Activated T-helper 2 cell treated with anti-CD3 and anti-CD28 coated beads, Interferon-gamma antibody, Interleukin-2, Interleukin-4, amounts not matched to agents 10 μg/mL and 5 μg/mL and 100 μg/mL, durations not matched to agents 14 hours and 24 hours and 36 hours (primary cell): ENCODE results near the gene TMEM163. TPM values are rescaled to one million over a fixed set of nuclear protein-coding genes. Genes with fewer than 3 reads are reported as not detected.
"Not testable (repeated sequence)": the region's sequence is repeated elsewhere in the genome, so short reads cannot be mapped to it uniquely, and the experiment has no call there.

Source experiments
- DNase-seq: peaks from one replicate; pipeline ENCODE4 v3.0.0; 2021; ENCODE audit warnings: low spot score
- H3K27ac Mint-ChIP-seq: one replicate; pipeline ENCODE4 v1.8.0; 2021; ENCODE audit warnings: mixed read lengths
- H3K27me3 Mint-ChIP-seq: one replicate; pipeline ENCODE4 v1.8.0; 2021; ENCODE audit warnings: low read depth, mixed read lengths
- H3K36me3 Mint-ChIP-seq: one replicate; pipeline ENCODE4 v1.8.0; 2021; ENCODE audit warnings: low read depth, mixed read lengths
- H3K4me1 Mint-ChIP-seq: one replicate; pipeline ENCODE4 v1.8.0; 2021; ENCODE audit warnings: low read depth, mixed read lengths
- H3K4me3 Mint-ChIP-seq: one replicate; pipeline ENCODE4 v1.8.0; 2021; ENCODE audit warnings: low read depth, mild to moderate bottlenecking, moderate library complexity, mixed read lengths
- H3K9me3 Mint-ChIP-seq: one replicate; pipeline ENCODE4 v1.8.0; 2021; ENCODE audit warnings: mixed read lengths
- intact Hi-C: fragments of 100-400 bp; cut with micrococcal nuclease; formaldehyde crosslinking; loops from one replicate; pipeline ENCODE4 v1.15.1; 2023
- total RNA-seq: library from RNA; stranded (reverse); gene quantifications from 2 replicates; pipeline ENCODE4 v1.2.3, GENCODE V29; 2022

Gene TMEM163
- total RNA-seq, 1 donor from 2014 or later: 0.27 TPM

DNA sequence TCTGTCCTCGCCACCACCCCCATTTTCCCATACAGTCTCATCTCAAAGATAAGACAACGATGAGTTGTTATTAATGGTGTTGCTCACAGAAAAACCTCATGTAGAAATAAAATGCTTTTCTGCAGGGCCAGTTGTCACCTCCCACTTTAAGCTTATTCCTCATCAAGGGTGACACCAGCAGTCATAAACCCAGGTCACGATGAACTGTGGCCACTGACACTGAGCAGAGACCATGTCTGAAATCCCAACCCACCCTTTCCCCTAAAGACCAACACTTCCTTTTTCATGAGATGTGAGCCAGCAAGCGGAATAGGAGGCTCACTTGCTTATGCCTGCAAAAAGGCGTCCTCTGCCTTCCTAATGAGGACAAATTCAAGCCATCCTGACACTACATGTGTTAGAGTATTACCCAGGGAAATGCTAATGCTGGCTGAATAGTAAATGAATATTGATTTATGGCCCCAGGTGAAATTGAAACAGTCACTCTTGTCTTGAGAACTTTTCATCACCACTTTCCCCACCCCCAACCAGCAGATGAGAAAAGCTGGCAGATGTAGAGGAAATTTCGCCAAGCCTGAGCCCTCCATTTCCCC is 236.6 kb downstream of the TMEM163 start:
- Mint-ChIP-seq H3K4me3 (no peak overlapping the region), H3K36me3 (no peaks in the 10 kb centered on the region), H3K4me1 (no peaks in the 10 kb centered on the region), H3K27ac (no peak overlapping the region), H3K27me3 (no peaks in the 10 kb centered on the region), H3K9me3 (no peaks in the 10 kb centered on the region)
- intact Hi-C loops: no loop called here
- no peak for DNase-seq

DNA sequence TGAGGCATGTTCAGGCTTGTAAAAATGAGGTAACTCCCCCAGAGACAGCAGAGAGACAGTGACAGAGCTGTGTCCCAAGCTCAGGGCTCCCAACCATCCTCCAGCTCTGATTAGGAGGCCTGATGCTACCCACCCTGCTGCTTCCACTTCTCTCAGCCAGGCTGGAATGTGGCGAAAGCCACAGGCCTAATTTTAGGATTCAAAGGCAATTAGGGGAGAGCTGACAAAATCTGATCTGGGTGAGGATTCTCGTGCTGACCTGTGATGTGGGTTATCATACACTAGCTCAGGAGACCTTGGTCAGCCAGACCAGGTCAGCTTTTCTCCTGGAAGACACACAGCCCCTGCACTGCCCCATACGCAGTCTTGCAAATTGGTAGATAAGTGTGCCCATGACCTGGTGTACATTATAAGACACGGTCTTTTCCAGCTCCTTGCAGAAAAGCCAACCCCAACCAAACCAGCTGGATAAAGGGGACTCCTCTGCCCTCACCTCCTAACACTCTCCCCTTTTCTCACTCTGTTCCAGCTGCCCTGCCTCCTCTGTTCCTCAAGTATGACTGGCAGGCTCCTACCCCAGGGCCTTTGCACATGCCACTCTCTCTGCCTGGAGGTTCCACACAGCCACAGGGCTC is 239.0 kb downstream of the TMEM163 start:
- Mint-ChIP-seq H3K4me1 (no peaks in the 10 kb centered on the region), H3K27ac (no peak overlapping the region), H3K9me3 (no peaks in the 10 kb centered on the region), H3K36me3 (no peaks in the 10 kb centered on the region), H3K27me3 (peaks cover 3% of the 10 kb centered on the region), H3K4me3 (no peak overlapping the region)
- intact Hi-C loops: no loop called here
- DNase-seq: no peak

DNA sequence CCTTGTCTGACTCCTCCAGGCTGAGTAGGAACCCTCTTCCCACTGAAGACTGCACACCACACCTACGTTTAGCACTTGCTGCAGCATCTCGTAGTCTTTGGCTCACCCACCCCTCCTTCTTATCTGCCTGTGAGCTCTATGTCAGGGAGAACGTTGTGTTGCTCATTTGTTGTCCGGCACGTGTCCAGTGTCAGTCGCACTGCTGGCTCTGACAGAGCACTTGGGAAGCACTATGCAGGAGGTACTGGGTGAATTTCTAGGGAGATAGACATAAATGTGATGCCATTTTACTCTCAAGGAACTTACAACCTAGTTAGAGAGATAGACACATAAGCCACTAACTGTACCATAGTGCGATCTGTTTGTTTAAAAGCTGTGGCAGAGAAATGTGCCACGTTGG is 241.8 kb downstream of the TMEM163 start:
- H3K27ac Mint-ChIP-seq, H3K36me3 Mint-ChIP-seq, DNase-seq, H3K27me3 Mint-ChIP-seq, intact Hi-C loops, H3K4me3 Mint-ChIP-seq, H3K9me3 Mint-ChIP-seq, H3K4me1 Mint-ChIP-seq: not testable (repeated sequence)

DNA sequence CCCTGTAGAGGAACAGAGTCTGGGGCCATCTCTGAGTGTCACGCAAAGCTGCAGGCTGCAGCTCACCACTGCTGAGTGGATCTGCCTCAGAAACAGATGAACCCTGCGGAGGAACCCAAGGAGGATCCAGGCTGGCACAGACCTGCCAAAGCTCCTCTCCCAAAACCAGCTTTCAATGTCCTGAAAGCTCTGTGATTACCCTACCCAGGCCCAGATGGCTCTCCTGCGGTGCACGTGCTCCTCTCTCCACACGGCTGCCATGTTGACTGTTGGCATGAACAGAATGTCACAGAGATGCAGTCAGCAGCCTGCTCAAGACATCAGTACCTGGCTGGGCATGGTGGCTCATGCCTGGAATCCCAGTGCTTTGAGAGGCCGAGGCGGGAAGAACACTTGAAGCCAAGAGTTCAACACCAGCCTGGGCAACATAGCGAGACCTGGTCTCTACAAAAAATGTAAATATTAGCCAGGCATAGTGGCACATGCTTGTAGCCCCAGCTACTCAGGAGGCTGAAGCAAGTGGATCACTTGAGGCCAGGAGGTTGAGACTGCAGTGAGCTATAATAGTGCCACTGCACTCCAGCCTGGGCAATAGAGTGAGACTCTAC is 248.1 kb downstream of the TMEM163 start:
- Mint-ChIP-seq H3K4me1 (no peaks in the 10 kb centered on the region), H3K27ac (no peak overlapping the region), H3K4me3 (no peak overlapping the region), H3K36me3 (no peaks in the 10 kb centered on the region), H3K27me3 (peaks cover 4% of the 10 kb centered on the region), H3K9me3 (no peaks in the 10 kb centered on the region)
- no peak for DNase-seq
- intact Hi-C loops: no loop called here

DNA sequence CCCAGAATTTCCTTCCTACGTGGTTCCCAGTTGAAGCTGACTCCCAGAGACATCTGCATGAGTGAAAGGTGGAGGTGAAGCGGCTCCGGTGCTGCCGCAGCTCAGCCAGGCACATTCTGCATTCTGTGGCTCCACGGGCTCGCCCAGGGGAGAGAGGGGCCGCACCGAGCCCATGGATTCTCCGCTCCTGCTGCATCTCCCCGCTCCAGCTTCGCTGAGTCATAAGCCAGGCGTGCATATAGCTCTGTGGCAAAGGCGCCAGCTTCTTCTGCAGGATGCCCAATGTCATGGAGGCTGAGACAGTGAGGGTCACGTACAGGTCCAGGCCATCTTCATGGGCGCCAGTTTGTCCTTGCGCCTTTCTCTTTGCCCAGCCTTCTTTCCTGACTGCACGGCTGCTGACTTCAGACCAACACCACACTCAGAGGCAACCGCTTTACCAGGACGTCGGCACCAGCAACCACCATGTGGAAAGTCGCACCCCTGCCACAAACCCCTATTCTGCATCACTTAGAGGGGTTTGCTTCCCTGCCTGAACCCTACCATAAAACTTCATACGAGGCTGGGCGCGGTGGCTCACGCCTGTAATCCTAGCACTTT is 249.2 kb downstream of the TMEM163 start:
- peaks cover 3% of the 10 kb centered on the region for H3K27me3 Mint-ChIP-seq
- H3K36me3 Mint-ChIP-seq: no peaks in the 10 kb centered on the region
- no peaks in the 10 kb centered on the region for H3K4me1 Mint-ChIP-seq
- intact Hi-C loops: loop anchor here (10.0 kb wide), 1 partner anchor 315 kb away; no protein-coding TSS in a partner anchor
- H3K27ac Mint-ChIP-seq: no peak overlapping the region
- DNase-seq: no peak
- H3K4me3 Mint-ChIP-seq: no peak overlapping the region
- H3K9me3 Mint-ChIP-seq: no peaks in the 10 kb centered on the region

DNA sequence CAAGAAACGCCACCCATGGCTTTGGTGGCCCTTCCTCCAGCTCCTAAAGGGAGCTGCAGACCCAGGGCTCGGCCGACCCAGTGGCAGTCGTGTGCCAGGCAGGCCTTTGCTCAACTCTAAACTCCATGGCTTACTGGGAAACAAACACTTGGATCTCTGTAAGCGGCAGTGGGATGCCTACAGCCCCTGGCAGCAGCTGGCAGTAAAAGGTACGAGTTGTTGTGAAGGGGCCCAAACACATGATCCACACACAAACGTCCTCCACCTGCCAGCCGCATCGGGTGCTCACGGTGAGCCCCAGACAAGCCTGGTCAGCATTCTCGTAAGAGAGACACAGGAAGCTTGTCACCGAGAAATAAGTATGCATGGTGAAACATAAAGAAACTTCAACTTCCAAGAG is 250.0 kb downstream of the TMEM163 start:
- Mint-ChIP-seq H3K4me3 (no peak overlapping the region), H3K27me3 (no peaks in the 10 kb centered on the region), H3K4me1 (no peaks in the 10 kb centered on the region), H3K36me3 (no peaks in the 10 kb centered on the region), H3K9me3 (no peaks in the 10 kb centered on the region), H3K27ac (no peak overlapping the region)
- DNase-seq: no peak
- intact Hi-C loops: loop anchor here (10.0 kb wide), 1 partner anchor 316 kb away; no protein-coding TSS in a partner anchor

DNA sequence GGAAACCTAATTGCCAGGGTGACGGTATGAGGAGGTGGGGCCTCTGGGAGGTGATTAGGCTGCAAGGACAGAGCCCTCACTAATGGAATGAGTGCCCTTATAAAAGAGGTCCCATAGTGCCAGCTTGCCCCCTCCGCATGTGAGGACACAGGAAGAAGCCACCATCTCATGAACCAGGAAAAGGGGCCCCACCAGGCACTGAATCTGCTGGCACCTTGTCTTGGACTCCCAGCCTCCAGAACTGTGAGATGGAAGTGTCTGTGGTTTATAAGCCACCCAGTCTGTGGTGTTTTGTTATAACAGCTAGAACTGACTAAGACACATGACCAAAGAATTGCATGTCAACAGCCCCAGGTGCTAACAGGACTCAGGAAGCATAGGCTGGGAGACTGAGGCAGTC is 250.6 kb downstream of the TMEM163 start:
- no peak overlapping the region for H3K4me3 Mint-ChIP-seq
- no peaks in the 10 kb centered on the region for H3K36me3 Mint-ChIP-seq
- H3K27me3 Mint-ChIP-seq: no peaks in the 10 kb centered on the region
- DNase-seq: no peak
- H3K9me3 Mint-ChIP-seq: no peaks in the 10 kb centered on the region
- intact Hi-C loops: loop anchor here (10.0 kb wide), 1 partner anchor 317 kb away; no protein-coding TSS in a partner anchor
- H3K4me1 Mint-ChIP-seq: no peaks in the 10 kb centered on the region
- no peak overlapping the region for H3K27ac Mint-ChIP-seq

DNA sequence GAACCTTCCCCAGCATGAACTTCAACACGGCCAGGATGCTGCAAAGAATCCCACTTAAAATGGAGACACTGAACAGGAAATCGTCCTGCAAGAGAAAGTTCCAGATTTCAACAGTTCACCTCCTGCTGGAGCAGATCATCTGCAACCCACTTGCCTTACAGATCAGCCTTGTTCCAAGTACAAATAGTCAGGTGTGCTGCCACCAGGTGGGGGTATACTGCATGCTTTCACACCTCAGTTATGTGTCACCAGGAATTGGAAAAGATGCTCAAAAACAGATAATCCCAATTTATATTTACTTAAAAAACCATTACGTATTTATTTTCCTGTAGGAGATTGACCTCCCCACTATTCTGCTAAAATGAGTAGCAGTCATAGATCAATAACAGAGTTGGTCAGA is 252.7 kb downstream of the TMEM163 start:
- no peaks in the 10 kb centered on the region for H3K27me3 Mint-ChIP-seq
- H3K4me1 Mint-ChIP-seq: no peaks in the 10 kb centered on the region
- H3K36me3 Mint-ChIP-seq: no peaks in the 10 kb centered on the region
- no peak for DNase-seq
- H3K9me3 Mint-ChIP-seq: no peaks in the 10 kb centered on the region
- H3K27ac Mint-ChIP-seq: no peak overlapping the region
- H3K4me3 Mint-ChIP-seq: no peak overlapping the region
- intact Hi-C loops: loop anchor here (10.0 kb wide), 1 partner anchor 319 kb away; no protein-coding TSS in a partner anchor

DNA sequence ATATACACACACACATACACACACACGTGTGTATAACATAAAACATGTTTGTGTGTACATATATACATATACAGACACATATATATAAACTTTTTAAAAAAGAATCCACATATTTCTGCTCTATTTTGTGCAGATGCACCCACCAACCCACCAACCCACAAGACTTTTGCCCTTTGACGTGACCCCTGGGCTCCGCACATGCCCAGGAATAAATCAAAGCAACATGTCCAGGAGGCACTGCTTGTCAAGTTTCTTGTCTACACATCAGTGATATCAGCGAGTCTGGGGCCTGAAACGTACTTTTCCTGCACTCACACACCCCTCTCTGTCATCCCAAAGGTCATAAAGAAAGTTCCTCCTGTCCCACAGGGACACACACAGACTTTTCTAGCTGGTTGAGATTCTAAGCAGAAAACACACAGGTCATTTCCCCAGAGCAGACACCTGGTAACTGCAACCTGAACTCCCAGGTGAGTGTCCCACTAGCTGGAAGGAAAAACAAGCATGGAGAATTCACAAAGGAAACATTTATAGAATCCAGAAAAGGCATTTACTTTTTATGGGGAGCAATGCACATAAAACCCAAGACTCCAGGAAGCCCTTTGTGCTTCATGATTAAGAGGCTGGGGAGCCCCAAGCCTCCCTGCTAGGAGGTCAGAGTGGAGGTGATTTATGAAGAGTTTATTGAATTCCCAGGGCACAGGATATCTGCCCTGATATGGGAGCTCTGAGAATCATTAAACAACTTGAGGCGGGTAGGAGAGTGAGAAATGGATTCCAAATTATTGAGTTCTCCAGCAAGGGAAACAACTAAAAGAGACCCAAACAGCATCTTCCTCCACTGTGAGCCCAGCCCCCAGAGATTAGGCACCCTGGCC is 253.3 kb downstream of the TMEM163 start:
- H3K9me3 Mint-ChIP-seq: no peaks in the 10 kb centered on the region
- intact Hi-C loops: loop anchor here (10.0 kb wide), 1 partner anchor 319 kb away; no protein-coding TSS in a partner anchor

DNA sequence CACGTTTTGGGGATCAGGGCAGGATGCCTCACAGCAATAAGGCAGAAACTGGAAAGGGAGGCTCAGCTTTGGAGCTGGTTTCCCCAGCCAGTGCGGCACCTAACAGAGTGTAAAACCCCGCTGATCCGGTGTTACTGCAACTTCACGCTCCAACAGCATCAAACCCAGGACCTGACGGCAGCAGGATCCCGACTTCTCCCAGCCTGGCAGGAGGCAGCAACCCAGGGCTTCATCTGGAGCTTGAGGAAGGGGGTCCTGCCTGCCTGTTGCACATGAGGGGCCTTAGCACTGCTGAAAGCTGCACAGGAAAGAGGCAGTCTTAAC is 255.1 kb downstream of the TMEM163 start:
- Mint-ChIP-seq H3K4me3 (no peak overlapping the region), H3K4me1 (no peaks in the 10 kb centered on the region), H3K27ac (no peak overlapping the region), H3K9me3 (no peaks in the 10 kb centered on the region), H3K27me3 (no peaks in the 10 kb centered on the region), H3K36me3 (no peaks in the 10 kb centered on the region)
- intact Hi-C loops: loop anchor here (10.0 kb wide), 1 partner anchor 321 kb away; no protein-coding TSS in a partner anchor
- DNase-seq: no peak

More for the DNA sequence above, 253.3 kb downstream of the TMEM163 start:
- Mint-ChIP-seq H3K27me3 (no peaks in the 10 kb centered on the region), H3K4me3 (no peak overlapping the region), H3K27ac (no peak overlapping the region), H3K36me3 (no peaks in the 10 kb centered on the region), H3K4me1 (no peaks in the 10 kb centered on the region)
- no peak for DNase-seq

DNA sequence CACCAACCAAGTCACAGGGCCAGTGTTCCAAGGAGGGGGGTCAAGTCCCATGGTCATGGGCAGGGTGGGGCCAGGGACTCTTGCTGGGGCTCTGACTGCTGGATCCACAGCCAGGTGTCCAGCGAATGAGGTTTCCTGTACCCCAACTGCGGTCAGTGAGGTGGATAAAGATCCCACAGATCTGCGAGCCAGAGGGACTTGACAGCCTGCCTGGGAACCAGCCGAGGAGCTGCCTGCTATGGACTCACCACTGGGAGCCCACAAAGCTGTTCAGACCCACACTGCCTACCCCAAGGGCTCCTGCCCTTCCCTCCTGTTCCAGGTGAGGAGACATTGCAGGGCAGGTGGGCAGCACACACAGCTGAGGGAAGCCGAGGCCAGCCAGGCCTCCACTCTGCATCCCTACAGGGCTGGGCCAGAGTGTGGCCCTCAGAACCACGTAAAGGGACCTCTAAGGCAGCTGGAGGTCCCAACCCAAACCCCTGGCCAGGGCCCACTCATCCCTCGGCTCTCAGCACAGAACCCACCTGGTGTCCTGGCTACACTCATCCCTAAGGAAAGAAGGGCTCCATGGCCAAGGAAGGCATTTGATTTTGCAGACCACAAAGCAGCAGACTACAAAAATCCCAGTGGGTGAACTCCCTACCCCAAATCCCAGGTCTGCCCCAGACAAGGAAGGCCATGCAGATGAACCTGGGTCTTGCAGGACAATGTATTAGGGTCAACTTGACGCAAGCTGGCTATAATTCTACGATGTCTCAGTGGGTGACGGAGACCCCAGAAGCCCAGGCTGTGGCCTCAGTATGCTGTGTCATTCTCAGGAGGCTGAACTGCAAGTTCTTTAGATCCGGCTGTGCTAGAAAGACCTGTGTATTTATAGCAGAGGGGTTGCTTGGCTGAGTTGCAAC is 255.8 kb downstream of the TMEM163 start:
- Mint-ChIP-seq H3K4me1 (no peaks in the 10 kb centered on the region), H3K27ac (no peak overlapping the region)

More for the DNA sequence above, 255.8 kb downstream of the TMEM163 start:
- no peaks in the 10 kb centered on the region for H3K36me3 Mint-ChIP-seq
- no peak overlapping the region for H3K4me3 Mint-ChIP-seq
- DNase-seq: no peak
- H3K27me3 Mint-ChIP-seq: no peaks in the 10 kb centered on the region
- intact Hi-C loops: loop anchor here (10.0 kb wide), 1 partner anchor 322 kb away; no protein-coding TSS in a partner anchor
- no peaks in the 10 kb centered on the region for H3K9me3 Mint-ChIP-seq
